CD14-positive monocyte (primary cell): ENCODE data around the gene AQP4. TPM values are rescaled to one million over a fixed set of nuclear protein-coding genes. Genes with fewer than 3 reads are reported as not detected.

Source experiments
- DNase-seq, 3 donors: peaks; one replicate each; pipeline ENCODE4 v3.0.0-alpha.2; 2011 to 2022
- H2AFZ ChIP-seq: 2 replicates; pipeline ENCODE4 v1.6.0; 2012; ENCODE audit warnings: mild to moderate bottlenecking, low read depth, low read length, inconsistent platforms; ENCODE audit not compliant: insufficient read depth, poor library complexity, severe bottlenecking
- H3K27ac ChIP-seq, 2 donors: 1 replicate in 1 of 2; 2 replicates in 1 of 2; pipeline ENCODE4 v1.5.1; 2012 to 2013; ENCODE audit warnings: low read length in 2 of 2, control low read depth in 1 of 2, inconsistent platforms in 1 of 2, low read depth in 1 of 2, mild to moderate bottlenecking in 1 of 2
- H3K27me3 ChIP-seq, 2 donors: one replicate each; pipeline versions ENCODE4 v1.6.0 to v1.6.1; 2011 to 2013; ENCODE audit warnings: low read length in 2 of 2; ENCODE audit not compliant: control insufficient read depth in 2 of 2, insufficient read depth in 2 of 2
- H3K36me3 ChIP-seq, 2 donors: replicated peaks in 1 of 2; 1 replicate in 1 of 2; 2 replicates in 1 of 2; pipeline versions ENCODE4 v1.5.1 to v1.6.1; 2012 to 2013; ENCODE audit warnings: low read length in 2 of 2, control low read depth in 1 of 2, inconsistent platforms in 1 of 2, mild to moderate bottlenecking in 1 of 2; ENCODE audit not compliant: insufficient read depth in 2 of 2, control insufficient read depth in 1 of 2
- H3K4me1 ChIP-seq, 2 donors: 1 replicate in 1 of 2; 2 replicates in 1 of 2; pipeline versions ENCODE4 v1.5.1 to v1.6.1; 2012 to 2013; ENCODE audit warnings: low read length in 2 of 2, control low read depth in 1 of 2, inconsistent platforms in 1 of 2, mild to moderate bottlenecking in 1 of 2, moderate library complexity in 1 of 2; ENCODE audit not compliant: insufficient read depth in 2 of 2, control insufficient read depth in 1 of 2
- H3K4me2 ChIP-seq: replicated peaks from 2 replicates; pipeline ENCODE3; 2012; ENCODE audit warnings: low read length, moderate library complexity, mild to moderate bottlenecking; ENCODE audit not compliant: poor library complexity, severe bottlenecking; ENCODE audit errors: extremely low read depth
- H3K4me3 ChIP-seq, 3 experiments: fragments of 200-600 bp in 1 of 3; sonication (generic) in 1 of 3; replicated peaks in 1 of 3; 1 replicate in 2 of 3; 2 replicates in 1 of 3; pipeline ENCODE4 v1.5.1; 2011 to 2013; ENCODE audit warnings: low read length in 3 of 3, mild to moderate bottlenecking in 3 of 3, control low read depth in 2 of 3, low read depth in 2 of 3, inconsistent platforms in 1 of 3, moderate library complexity in 1 of 3
- H3K79me2 ChIP-seq: 2 replicates; pipeline ENCODE4 v1.6.0; 2012; ENCODE audit warnings: mild to moderate bottlenecking, control low read depth, inconsistent platforms, low read length, moderate library complexity; ENCODE audit not compliant: insufficient read depth
- H3K9ac ChIP-seq: 2 replicates; pipeline ENCODE4 v1.6.0; 2017; ENCODE audit warnings: low read length, mild to moderate bottlenecking; ENCODE audit not compliant: insufficient read depth, poor library complexity, severe bottlenecking
- H3K9me3 ChIP-seq, 2 donors: replicated peaks in 1 of 2; 1 replicate in 1 of 2; 2 replicates in 1 of 2; pipeline versions ENCODE4 v1.5.1 to v1.6.1; 2012 to 2013; ENCODE audit warnings: low read length in 2 of 2, control low read depth in 1 of 2; ENCODE audit not compliant: control insufficient read depth in 1 of 2, insufficient read depth in 1 of 2
- H4K20me1 ChIP-seq: 2 replicates; pipeline ENCODE4 v1.6.0; 2012; ENCODE audit warnings: mild to moderate bottlenecking, low read length, control low read depth, moderate library complexity; ENCODE audit not compliant: insufficient read depth
- H3K27ac Mint-ChIP-seq, 7 donors: one replicate each; pipeline ENCODE4 v1.8.0; 2020; ENCODE audit warnings: mild to moderate bottlenecking in 7 of 7, mixed read lengths in 7 of 7, moderate library complexity in 6 of 7, inconsistent platforms in 2 of 7
- H3K27me3 Mint-ChIP-seq, 3 donors: one replicate each; pipeline ENCODE4 v1.8.0; 2021 to 2022; ENCODE audit warnings: low read depth in 3 of 3, mild to moderate bottlenecking in 3 of 3, mixed read lengths in 3 of 3, moderate library complexity in 3 of 3, inconsistent platforms in 1 of 3
- H3K36me3 Mint-ChIP-seq, 2 donors: one replicate each; pipeline ENCODE4 v1.8.0; 2020; ENCODE audit warnings: mixed read lengths in 2 of 2, inconsistent platforms in 1 of 2, mild to moderate bottlenecking in 1 of 2
- H3K4me1 Mint-ChIP-seq: one replicate; pipeline ENCODE4 v1.8.0; 2020; ENCODE audit warnings: mild to moderate bottlenecking, mixed read lengths
- H3K4me3 Mint-ChIP-seq, 2 donors: one replicate each; pipeline ENCODE4 v1.8.0; 2020; ENCODE audit warnings: mild to moderate bottlenecking in 2 of 2, mixed read lengths in 2 of 2, moderate library complexity in 1 of 2
- H3K9me3 Mint-ChIP-seq, 7 donors: one replicate each; pipeline ENCODE4 v1.8.0; 2020 to 2022; ENCODE audit warnings: mixed read lengths in 7 of 7, mild to moderate bottlenecking in 6 of 7, moderate library complexity in 6 of 7, inconsistent platforms in 2 of 7
- CTCF ChIP-seq: fragments of 200-600 bp; IDR thresholded peaks from one replicate; pipeline ENCODE4 v1.8.0; 2022; ENCODE audit warnings: antibody characterized with exemption, mild to moderate bottlenecking
- WGBS: methylation state at CpG from one replicate; pipeline ENCODE4 v1.1.5; 2013; ENCODE audit warnings: missing lambda C conversion rate; ENCODE audit not compliant: insufficient coverage; 5-methylcytosine and 5-hydroxymethylcytosine counted together
- intact Hi-C, 2 donors: fragments of 100-400 bp; cut with micrococcal nuclease; formaldehyde crosslinking; loops; one replicate each; pipeline versions ENCODE4 v1.15.0 to v1.15.1; 2023
- polyA plus RNA-seq, 3 donors: library from polyadenylated mRNA; depleted of rRNA in 1 of 3; unstranded in 2 of 3; stranded (reverse) in 1 of 3; fragments of 300-500 nt in 2 of 3; fragments of >200 nt in 1 of 3; fragmentation: Illumina TruSeq in 2 of 3; gene quantifications; 1 replicate in 2 of 3; 2 replicates in 1 of 3; pipeline ENCODE4 v1.2.3, GENCODE V29; 2012 to 2021

AQP4 gene
- polyA plus RNA-seq, 3 donors: not detected

GRCh38 chr18:26818461-26818860 lies 47.0 kb downstream of the AQP4 start:
- intact Hi-C loops: no loop called here
- TF ChIP-seq CTCF: no peak
- H3K79me2 ChIP-seq: no peaks in the 10 kb centered on the region
- H3K27ac Mint-ChIP-seq: peak overlapping the region in 1 of 7 donors; percentile 31
- no peak overlapping the region for H3K4me3 Mint-ChIP-seq
- H3K27me3 ChIP-seq: peaks cover 8 to 19% of the 10 kb centered on the region in 2 donors
- H3K4me1 Mint-ChIP-seq: peaks cover 1% of the 10 kb centered on the region
- no CpG with 5 or more reads among the region's 1 CpG for WGBS
- H3K4me1 ChIP-seq: peaks cover 0 to under 1% of the 10 kb centered on the region in 2 donors
- no peak overlapping the region for H3K9ac ChIP-seq
- no peaks in the 10 kb centered on the region for H4K20me1 ChIP-seq
- H3K36me3 ChIP-seq: no peaks in the 10 kb centered on the region
- peaks cover 6 to 19% of the 10 kb centered on the region in 2 donors for H3K9me3 ChIP-seq
- H3K9me3 Mint-ChIP-seq: peaks cover 12 to 23% (median 16%) of the 10 kb centered on the region in 7 donors
- no peak overlapping the region for H3K4me3 ChIP-seq
- H2AFZ ChIP-seq: no peak overlapping the region
- H3K36me3 Mint-ChIP-seq: peaks cover 0 to 4% of the 10 kb centered on the region in 2 donors
- DNase-seq: no peak
- no peak overlapping the region for H3K27ac ChIP-seq
- H3K27me3 Mint-ChIP-seq: peaks cover 3 to 24% (median 6%) of the 10 kb centered on the region in 3 donors
- no peak overlapping the region for H3K4me2 ChIP-seq

GRCh38 chr18:26813043-26813442 lies 52.5 kb downstream of the AQP4 start:
- no CpG with 5 or more reads among the region's 1 CpG for WGBS
- no peaks in the 10 kb centered on the region for H3K27me3 ChIP-seq
- intact Hi-C loops: no loop called here
- no peak overlapping the region for H2AFZ ChIP-seq
- peaks cover 10% of the 10 kb centered on the region for H3K4me1 Mint-ChIP-seq
- H3K36me3 ChIP-seq: no peaks in the 10 kb centered on the region
- no peak for TF ChIP-seq CTCF
- peaks cover 0 to 3% of the 10 kb centered on the region in 2 donors for H3K9me3 ChIP-seq
- H3K79me2 ChIP-seq: no peaks in the 10 kb centered on the region
- no peak overlapping the region for H3K27ac Mint-ChIP-seq
- no peaks in the 10 kb centered on the region for H3K36me3 Mint-ChIP-seq
- H3K9ac ChIP-seq: no peak overlapping the region
- H3K4me1 ChIP-seq: peaks cover 7 to 8% of the 10 kb centered on the region in 2 donors
- H3K27ac ChIP-seq: no peak overlapping the region
- H3K4me3 ChIP-seq: no peak overlapping the region
- no peak overlapping the region for H3K4me3 Mint-ChIP-seq
- peaks cover 0 to 11% (median 5%) of the 10 kb centered on the region in 7 donors for H3K9me3 Mint-ChIP-seq
- DNase-seq: no peak
- peaks cover 0 to 3% (median 0%) of the 10 kb centered on the region in 3 donors for H3K27me3 Mint-ChIP-seq
- H3K4me2 ChIP-seq: no peak overlapping the region
- no peaks in the 10 kb centered on the region for H4K20me1 ChIP-seq
